PC-3 (cell line): Measurements from ENCODE around the gene OR2AJ1.

Experiments
- CTCF ChIP-seq: fragments of 300-600 bp; sonication (generic); conservative IDR thresholded peaks from 2 replicates; pipeline ENCODE4 v1.5.1; 2017; ENCODE audit warnings: antibody characterized with exemption, low read depth, mild to moderate bottlenecking, low read length
- EZH2 ChIP-seq: fragments of 300-600 bp; sonication (generic); IDR thresholded peaks from one replicate; pipeline ENCODE4 v1.6.1; 2017; ENCODE audit warnings: antibody characterized with exemption, mild to moderate bottlenecking, low read length; ENCODE audit not compliant: unreplicated experiment
- EZH2phosphoT487 ChIP-seq: fragments of 300-600 bp; sonication (generic); IDR thresholded peaks from 2 replicates; pipeline ENCODE4 v1.6.1; 2018; ENCODE audit warnings: mild to moderate bottlenecking, antibody characterized with exemption, low read length, borderline replicate concordance

- no peak for TF ChIP-seq EZH2
- TF ChIP-seq CTCF, result no peak
- no peak for TF ChIP-seq EZH2phosphoT487
Measured at GRCh38 chr1:247964933-247965332, 40.2 kb downstream of the OR2AJ1 start, which contains the start of gene OR2AK2.
